Inferior parietal cortex (tissue), 1 donor: Measurements from ENCODE around the gene SKIDA1.

Experiments
- DNase-seq: peaks from one replicate; pipeline ENCODE4 v3.0.0-alpha.2; 2016; ENCODE audit errors: extremely low spot score

SKIDA1 gene

GRCh38 chr10:21529032-21529910, 3.8 kb upstream of the SKIDA1 start:
- DNase-seq: peak; percentile 48

DNA sequence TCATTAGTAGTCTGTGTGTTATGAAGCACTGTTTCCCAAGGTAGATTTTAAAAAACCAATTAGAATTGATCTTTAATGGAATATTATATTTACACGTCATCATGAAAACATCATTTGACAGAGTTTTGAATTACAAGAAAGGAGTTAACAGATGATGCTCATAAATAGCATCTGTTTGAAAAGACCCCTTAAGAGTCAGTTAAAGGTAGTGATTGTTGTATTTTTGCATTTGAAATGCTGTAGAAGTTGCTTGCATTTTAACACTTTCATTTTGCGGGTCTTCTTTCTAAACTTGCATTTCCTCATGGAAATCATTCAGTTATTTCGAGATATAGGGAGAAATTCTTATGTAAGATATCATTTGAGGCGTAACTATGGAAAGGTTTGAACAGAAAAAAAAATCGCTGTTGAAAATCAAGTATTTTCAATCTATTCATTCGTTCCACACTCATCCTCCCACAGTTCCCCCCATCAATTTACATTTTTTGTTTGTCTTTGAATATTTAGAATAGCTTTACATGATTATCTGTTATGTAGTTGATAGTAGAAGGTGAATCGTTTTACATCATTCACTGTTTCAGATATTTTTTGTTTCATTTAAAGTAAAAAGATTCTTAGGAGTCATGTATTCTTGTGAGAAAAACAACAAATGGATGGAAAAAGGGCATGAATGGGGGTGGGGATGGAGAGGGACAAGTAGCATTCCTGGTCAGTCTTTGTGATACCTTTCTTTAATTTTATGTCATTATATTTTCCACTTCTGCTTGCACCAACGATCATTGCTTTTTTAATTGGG, 3.0 kb upstream of the SKIDA1 start:
- DNase-seq: peak; percentile 53

DNA sequence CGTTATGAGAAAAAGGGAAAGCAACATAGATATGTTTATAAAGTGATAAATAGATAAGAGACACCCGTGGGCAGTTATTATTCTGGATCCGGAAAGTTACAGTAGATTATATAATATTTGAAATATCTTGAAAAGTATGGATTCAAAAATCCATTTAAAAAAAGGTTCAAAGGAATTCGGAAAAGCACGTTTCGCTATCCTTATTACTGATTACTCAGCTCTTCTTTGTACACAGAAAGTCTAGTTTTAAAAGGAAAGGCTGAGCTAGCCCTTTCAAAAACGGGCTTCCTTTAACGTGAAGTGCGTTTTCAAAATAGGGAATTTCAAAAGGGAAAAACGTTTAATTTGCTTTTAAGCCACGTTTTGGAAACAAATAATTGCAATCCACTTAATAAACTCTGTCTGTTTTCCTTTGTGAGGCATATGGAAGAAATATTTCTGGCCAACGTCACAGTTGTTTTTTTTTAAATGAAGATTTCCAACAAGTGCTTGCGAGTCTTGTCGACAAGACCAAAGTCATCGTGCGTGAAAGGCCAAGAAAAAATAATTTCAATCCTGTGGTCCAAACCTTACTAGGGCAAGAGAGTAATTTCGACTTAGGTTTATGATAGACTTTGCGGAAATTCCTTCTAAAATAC, 2.2 kb upstream of the SKIDA1 start:
- DNase-seq: peak; percentile 74

DNA sequence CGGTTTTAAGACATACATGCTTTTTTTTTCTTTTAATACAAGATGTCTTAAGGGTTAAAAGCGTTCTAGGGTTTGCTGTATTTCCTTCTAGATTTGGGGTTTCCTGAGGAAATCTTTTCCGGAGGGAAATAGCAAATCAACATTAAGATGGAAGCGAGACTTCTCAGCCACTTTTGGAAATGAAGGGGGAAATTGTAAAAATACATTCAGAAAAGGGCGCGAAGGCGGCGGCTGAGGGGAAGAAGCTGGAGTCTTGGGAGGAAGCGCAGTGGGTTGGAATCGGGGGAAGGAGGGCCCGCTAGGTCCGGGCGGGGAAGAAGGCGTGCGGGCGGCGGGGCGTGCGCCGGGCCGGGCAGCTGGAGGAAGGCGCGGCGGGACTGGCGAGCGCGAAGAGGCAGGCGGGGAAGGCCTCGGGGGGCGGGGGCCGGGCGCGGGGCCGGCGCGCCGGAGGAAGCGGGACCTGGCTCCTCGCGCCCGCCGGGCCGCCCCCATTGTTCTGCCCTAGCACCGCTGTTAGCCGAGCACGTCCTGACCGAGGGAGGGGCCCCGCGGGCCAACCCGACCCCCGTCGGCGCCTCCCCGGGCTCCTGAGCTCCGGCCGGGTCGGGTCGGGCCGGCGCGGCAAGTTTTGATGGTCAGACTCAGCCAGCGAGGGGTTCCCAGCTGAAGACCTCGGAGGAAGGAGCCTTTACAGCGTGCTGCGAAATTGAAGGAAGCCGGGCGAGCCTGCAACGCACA, 1.5 kb upstream of the SKIDA1 start:
- no peak for DNase-seq

GRCh38 chr10:21526188-21526859, 842 bp upstream of the SKIDA1 start:
- DNase-seq: no peak

GRCh38 chr10:21524526-21525366, 736 bp downstream of the SKIDA1 start:
- DNase-seq: no peak

DNA sequence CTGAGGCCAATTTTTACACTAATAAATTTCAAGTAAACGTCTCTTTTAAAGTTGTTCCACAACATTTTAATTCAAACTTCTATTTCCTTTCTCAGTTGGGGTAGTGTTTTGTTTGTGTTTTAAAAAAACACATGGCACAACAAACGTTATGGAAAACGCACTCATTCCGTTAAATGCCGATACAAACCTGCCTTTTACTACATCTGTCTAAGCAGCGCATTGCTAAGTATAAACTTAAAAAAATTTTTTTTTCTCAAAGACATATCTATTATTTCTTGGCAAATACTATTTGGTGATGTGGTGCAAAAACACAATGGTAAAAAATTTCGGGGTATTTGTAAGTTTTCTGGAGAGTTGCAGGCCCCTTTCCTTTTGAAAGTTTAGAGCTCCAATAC, 1.4 kb downstream of the SKIDA1 start:
- DNase-seq: no peak

- no peak for DNase-seq
These were observed 1.9 kb downstream of the SKIDA1 start for GRCh38 chr10:21523557-21524008.

- DNase-seq: no peak
These were observed 2.7 kb downstream of the SKIDA1 start for GRCh38 chr10:21522631-21523406.

DNA sequence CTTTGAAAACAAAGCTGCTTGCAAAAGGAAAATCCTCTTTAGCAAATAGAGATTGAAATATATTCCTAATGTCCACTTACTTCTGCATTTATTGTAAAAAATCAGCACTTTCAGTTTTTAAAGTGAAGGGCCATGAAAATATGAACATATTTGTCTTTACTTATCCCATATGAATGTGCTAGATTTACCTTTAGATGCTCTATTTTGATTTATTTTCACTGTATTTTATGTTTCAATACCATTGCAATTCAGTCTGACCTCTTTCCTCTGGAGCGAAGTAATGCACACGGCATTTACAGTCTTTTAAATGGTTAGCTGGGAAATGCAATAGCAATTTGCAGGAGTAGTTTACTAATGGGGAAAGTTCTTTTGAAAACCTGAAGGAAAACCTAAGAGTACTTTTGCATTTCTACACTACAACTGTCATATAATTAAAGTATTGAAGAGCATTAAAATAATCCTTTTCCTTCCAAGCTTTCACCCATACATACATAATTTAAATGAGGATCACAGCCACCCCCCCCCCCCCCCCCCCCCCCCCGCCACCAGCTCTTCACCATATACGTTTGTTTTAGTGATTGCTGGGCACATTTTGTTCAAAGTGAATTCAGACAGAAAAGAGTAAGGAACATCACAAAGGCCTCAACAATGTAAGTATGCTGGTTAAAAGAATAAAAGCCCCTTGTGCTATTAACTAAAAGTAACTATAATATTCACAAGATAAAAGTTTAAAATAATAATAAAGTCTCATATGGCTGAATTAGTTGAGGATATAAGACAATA, 3.5 kb downstream of the SKIDA1 start:
- DNase-seq: no peak

- no peak for DNase-seq
These were observed 4.5 kb downstream of the SKIDA1 start for GRCh38 chr10:21520949-21521348.

- DNase-seq: no peak
These were observed 5.0 kb downstream of the SKIDA1 start for GRCh38 chr10:21520509-21520908.

DNA sequence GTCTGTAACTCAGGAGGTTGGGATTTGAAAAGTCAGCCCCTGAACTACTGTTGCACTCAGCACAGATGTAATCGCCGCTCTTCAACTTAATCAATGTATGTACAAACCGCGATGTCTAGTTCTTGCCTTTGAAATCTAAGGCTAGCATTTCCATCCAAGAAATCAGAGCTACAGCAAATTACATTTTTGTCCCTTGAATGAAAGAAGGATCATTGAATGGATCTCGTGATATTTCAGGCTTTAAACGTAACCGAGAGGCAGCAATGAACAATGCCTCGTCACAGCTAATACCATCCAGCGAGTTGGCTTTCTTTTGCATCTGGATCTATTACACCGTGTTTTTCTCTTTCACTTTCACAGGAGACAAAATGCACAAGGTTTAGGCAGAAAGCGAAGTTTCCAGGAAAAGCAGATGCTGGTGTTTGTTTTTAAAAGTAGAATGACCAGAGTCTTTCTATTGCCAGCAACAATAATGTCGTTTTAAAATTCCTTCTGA, 5.5 kb downstream of the SKIDA1 start:
- no peak for DNase-seq

DNA sequence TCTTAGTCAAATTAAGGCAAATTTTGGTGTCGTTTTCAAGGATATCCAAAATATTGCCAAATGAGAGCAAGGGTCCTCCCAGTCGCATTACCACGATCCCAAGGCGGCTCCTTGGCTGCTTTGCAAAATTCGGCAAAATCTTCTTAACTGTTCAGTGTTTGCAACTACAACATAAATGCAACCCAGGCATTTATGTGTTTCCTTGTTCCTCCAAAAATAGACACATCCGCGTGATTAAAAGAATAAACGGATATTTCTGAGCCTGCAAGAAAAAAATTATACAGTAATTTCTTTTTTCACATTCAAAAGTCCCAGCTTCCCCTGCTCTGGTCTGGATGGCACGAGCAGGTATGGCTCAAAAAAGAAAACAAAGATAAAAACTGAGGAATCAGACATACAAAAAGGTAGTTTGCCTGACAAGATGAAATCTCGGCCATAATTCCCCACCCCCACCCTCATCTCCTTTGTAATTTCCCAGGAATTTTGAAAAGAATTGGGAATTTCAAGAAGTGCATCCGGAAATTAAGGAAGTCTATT, 6.0 kb downstream of the SKIDA1 start:
- no peak for DNase-seq

GRCh38 chr10:21518641-21519396, 6.7 kb downstream of the SKIDA1 start:
- DNase-seq: no peak

DNA sequence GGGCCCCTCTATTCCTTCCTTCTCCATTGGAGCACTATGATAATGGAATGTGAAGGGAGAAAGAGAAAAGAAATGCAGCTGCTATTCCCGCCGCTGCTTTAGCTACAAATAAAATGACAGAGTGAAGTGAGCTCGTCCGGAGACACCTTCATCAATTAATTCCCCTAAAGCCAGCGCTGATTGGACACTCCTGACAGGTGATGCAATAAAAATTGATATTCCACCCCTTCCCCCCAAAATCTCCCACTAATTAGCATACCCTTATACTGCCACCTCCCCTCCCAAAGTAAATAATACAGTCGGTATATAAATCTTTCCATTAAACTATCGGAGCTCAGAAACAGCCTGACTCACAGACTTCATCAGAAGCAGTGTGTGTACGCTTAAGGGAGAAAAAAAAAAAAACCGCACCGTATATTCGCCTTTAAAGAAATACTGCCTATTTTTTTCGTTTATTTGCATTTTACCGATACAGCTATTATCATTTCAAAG, 7.3 kb downstream of the SKIDA1 start:
- DNase-seq: no peak
